Psoas muscle (tissue), 8 donors: Measurements from ENCODE around the gene CDH4. TPM values are rescaled to one million over a fixed set of nuclear protein-coding genes. Genes with fewer than 3 reads are reported as not detected.

Experiments used
- ATAC-seq, 4 donors: fragments of 200-7000 bp; cut with Tn5 transposase; one replicate each; pipeline ENCODE4 v1.9.1; 2020; ENCODE audit warnings: moderate library complexity in 3 of 4, mild to moderate bottlenecking in 2 of 4
- DNase-seq, 2 donors: peaks; one replicate each; pipeline ENCODE4 v3.0.0-alpha.2; 2020
- H3K27ac ChIP-seq: fragments of 200-600 bp; one replicate; pipeline ENCODE4 v1.8.0; 2022
- H3K27me3 ChIP-seq, 3 donors: fragments of 200-600 bp in 1 of 3; one replicate each; pipeline versions ENCODE4 v1.6.1 to v1.8.0; 2013 to 2022; ENCODE audit warnings: low read length in 2 of 3, mild to moderate bottlenecking in 2 of 3, moderate library complexity in 1 of 3; ENCODE audit not compliant: insufficient read depth in 3 of 3
- H3K36me3 ChIP-seq, 2 donors: fragments of 200-600 bp in 1 of 2; one replicate each; pipeline versions ENCODE4 v1.6.1 to v1.8.0; 2013 to 2022; ENCODE audit warnings: low read depth in 1 of 2, mild to moderate bottlenecking in 1 of 2, moderate library complexity in 1 of 2; ENCODE audit not compliant: insufficient read depth in 1 of 2
- H3K4me1 ChIP-seq: fragments of 200-600 bp; one replicate; pipeline ENCODE4 v1.8.0; 2022
- H3K4me3 ChIP-seq: fragments of 200-600 bp; one replicate; pipeline ENCODE4 v1.8.0; 2022; ENCODE audit warnings: mild to moderate bottlenecking
- H3K9me3 ChIP-seq: fragments of 200-600 bp; one replicate; pipeline ENCODE4 v1.8.0; 2022
- CTCF ChIP-seq: fragments of 200-600 bp; IDR thresholded peaks from one replicate; pipeline ENCODE4 v1.8.0; 2022; ENCODE audit warnings: antibody characterized with exemption
- WGBS, 3 donors: extraction: QIAGEN DNeasy Blood & Tissue Kit; methylation state at CpG; one replicate each; pipeline versions ENCODE4 v1.1.6 to v1.1.7; 2013; 5-methylcytosine and 5-hydroxymethylcytosine counted together
- intact Hi-C, 2 donors: fragments of 100-400 bp; cut with DNase I; formaldehyde crosslinking; loops; one replicate each; pipeline versions ENCODE4 v1.11.0 to v1.14.2; 2022
- polyA plus RNA-seq, 3 donors: library from polyadenylated mRNA; stranded (reverse); fragments of 200-250 nt; gene quantifications; one replicate each; pipeline ENCODE4 v1.2.3, GENCODE V29; 2013
- total RNA-seq, 4 donors: library from RNA; stranded (reverse); fragmentation: NEBNext Ultra II Directional in 2 of 4; extraction: Animal tissue kit (Norgen Biotek cat#: 25700) in 2 of 4; gene quantifications; one replicate each; pipeline versions ENCODE4 v1.2.1 to v1.2.4, GENCODE V29; 2021 to 2023
- donor health status: healthy with polysubstance abuse.
- donor health status: DM: no; HTN: no; CAD: no; lungs with moderate emphysema.
- donor health status: Bipolar disorder and iron deficiency.
- donor health status: healthy.
- donor health status: DM: yes; HTN: yes; CAD: no.
- donor health status: DM: no; HTN: no; CAD: no.
- donor health status: DM: no; HTN: no; CAD: no.
- donor health status: DM: yes; HTN: yes; CAD: no.

Gene CDH4
- total and polyA plus RNA-seq, 7 donors, result 0.26 to 1.0 (median 0.34) TPM

GRCh38 chr20:61670274-61670673 is 418.2 kb downstream of the CDH4 start:
- TF ChIP-seq CTCF, result no peak
- intact Hi-C loops, result no loop called here
- ATAC-seq, result no peak

GRCh38 chr20:61671559-61671958 is 419.5 kb downstream of the CDH4 start:
- ATAC-seq (no peak), DNase-seq (no peak)
- H3K9me3 ChIP-seq, result no peaks in the 10 kb centered on the region
- intact Hi-C loops, result no loop called here
- TF ChIP-seq CTCF, result no peak
- no peaks in the 10 kb centered on the region for H3K27me3 ChIP-seq
- WGBS, 3 donors, result 90 to 99% (median 98%) methylated on average over 3 of the region's 3 CpGs
- H3K36me3 ChIP-seq, result no peaks in the 10 kb centered on the region
- no peak overlapping the region for H3K27ac ChIP-seq
- no peak overlapping the region for H3K4me3 ChIP-seq
- no peaks in the 10 kb centered on the region for H3K4me1 ChIP-seq

More at GRCh38 chr20:61670274-61670673, 418.2 kb downstream of the CDH4 start:
- H3K36me3 ChIP-seq, result no peaks in the 10 kb centered on the region
- no peak overlapping the region for H3K27ac ChIP-seq
- H3K4me1 ChIP-seq, result no peaks in the 10 kb centered on the region
- no peak overlapping the region for H3K4me3 ChIP-seq
- H3K9me3 ChIP-seq, result no peaks in the 10 kb centered on the region
- 58 to 64% (median 61%) methylated on average over 3 of the region's 3 CpGs for WGBS, 3 donors
- DNase-seq, result no peak
- no peaks in the 10 kb centered on the region for H3K27me3 ChIP-seq

DNA sequence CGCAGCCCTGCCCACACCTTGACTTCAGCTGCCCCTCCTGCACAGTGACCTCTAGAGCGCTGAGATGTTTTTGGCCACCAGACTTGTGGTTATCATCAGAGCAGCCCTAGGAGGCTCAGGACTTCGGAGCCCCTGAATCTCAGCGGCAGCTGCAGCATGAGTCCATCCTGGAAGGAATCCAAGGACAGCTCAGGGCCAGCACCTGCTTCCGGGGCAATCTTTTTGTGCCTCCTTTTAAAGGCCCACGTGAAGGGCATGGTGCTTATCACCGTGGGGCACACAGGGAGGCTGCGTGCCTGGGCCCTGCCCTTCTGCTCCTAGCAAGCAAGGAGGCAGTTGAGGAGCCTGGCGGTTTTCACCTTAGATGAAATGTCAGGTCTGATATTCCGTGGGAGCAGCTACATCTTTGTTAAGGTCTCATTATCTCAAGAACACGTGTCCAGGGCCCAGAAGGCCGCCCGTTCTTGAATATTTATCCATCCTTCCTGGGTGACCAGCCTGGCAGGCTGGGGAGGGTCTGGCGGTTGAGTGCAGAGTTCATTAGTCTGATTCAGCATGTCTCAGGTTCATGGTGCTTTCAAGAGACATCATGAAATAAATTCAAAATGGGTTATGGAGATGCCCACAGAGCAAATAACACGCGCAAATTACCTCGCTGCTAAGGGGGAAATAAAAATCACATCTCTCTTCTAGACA is 421.2 kb downstream of the CDH4 start:
- H3K27ac ChIP-seq, result no peak overlapping the region
- H3K4me1 ChIP-seq, result no peaks in the 10 kb centered on the region
- no peak for ATAC-seq
- H3K36me3 ChIP-seq, result no peaks in the 10 kb centered on the region
- DNase-seq, result no peak
- 53 to 56% (median 56%) methylated on average over 17 of the region's 17 CpGs for WGBS, 3 donors
- H3K9me3 ChIP-seq, result no peaks in the 10 kb centered on the region
- H3K27me3 ChIP-seq, result no peaks in the 10 kb centered on the region
- H3K4me3 ChIP-seq, result no peak overlapping the region
- no peak for TF ChIP-seq CTCF
- intact Hi-C loops, result no loop called here

DNA sequence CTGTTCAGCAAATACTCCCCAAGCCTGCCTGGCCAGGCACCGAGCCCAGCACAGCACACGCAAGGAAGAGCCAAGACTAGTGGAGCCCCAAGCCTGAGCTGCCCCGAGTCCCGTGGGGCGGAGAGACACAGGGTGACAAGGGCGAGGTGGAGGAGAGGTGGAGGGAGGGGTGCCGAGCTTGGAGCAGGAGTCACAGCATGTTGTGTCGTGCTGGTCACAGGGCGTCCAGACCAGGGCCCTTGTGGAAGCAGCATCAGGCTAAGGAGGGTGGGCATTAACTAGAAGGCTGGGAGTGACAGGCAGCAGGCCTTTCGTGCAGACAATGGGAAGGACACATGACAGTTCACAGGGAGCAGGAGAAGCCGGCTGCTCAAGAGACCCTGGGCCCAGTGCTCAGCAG is 422.1 kb downstream of the CDH4 start:
- ATAC-seq, result no peak
- WGBS, 3 donors, result 79 to 86% (median 82%) methylated on average over 11 of the region's 11 CpGs
- H3K4me1 ChIP-seq, result no peaks in the 10 kb centered on the region
- no peaks in the 10 kb centered on the region for H3K27me3 ChIP-seq
- H3K27ac ChIP-seq, result no peak overlapping the region
- H3K9me3 ChIP-seq, result no peaks in the 10 kb centered on the region
- DNase-seq, result no peak
- TF ChIP-seq CTCF, result no peak
- no peak overlapping the region for H3K4me3 ChIP-seq
- intact Hi-C loops, result no loop called here
- H3K36me3 ChIP-seq, result no peaks in the 10 kb centered on the region

DNA sequence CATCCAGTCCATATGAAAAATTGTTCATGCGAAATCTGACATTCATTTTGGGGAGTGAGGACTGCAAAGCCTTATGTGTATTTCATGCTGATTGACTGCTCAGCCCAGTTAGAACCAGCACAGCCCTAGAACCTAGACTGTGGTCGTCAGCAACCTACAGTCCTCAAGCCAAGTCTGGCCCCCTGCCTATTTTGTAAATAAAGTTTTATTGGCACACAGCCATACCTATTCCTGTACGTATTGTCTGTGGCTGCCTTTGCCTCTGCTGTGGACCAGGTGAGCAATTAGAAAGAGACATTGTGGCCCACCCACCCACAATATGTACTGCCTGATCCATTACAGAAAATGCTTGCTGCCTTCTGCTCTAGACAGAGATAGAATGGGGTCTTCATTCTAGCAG is 422.6 kb downstream of the CDH4 start:
- Histone ChIP-seq H3K4me3 (no peak overlapping the region), H3K9me3 (no peaks in the 10 kb centered on the region), H3K27me3 (no peaks in the 10 kb centered on the region), H3K36me3 (no peaks in the 10 kb centered on the region), H3K4me1 (no peaks in the 10 kb centered on the region), H3K27ac (no peak overlapping the region)
- no peak for TF ChIP-seq CTCF
- intact Hi-C loops, result no loop called here
- WGBS, 3 donors, result 60 to 68% (median 67%) methylated on average over 3 of the region's 3 CpGs
- no peak for DNase-seq
- no peak for ATAC-seq
